HUES6 (cell line): ENCODE results near the gene SMNDC1.

Source experiments
- H3K27ac ChIP-seq: 2 replicates; pipeline ENCODE4 v1.7.0; 2013; ENCODE audit warnings: low read depth, mild to moderate bottlenecking, low read length, inconsistent platforms
- H3K27me3 ChIP-seq: 2 replicates; pipeline ENCODE4 v1.6.1; 2013; ENCODE audit warnings: low read length; ENCODE audit not compliant: control insufficient read depth, insufficient read depth
- H3K36me3 ChIP-seq: 2 replicates; pipeline ENCODE4 v1.6.1; 2013; ENCODE audit warnings: low read length; ENCODE audit not compliant: control insufficient read depth, insufficient read depth
- H3K4me1 ChIP-seq: 2 replicates; pipeline ENCODE4 v1.6.1; 2013; ENCODE audit warnings: low read length; ENCODE audit not compliant: control insufficient read depth, insufficient read depth
- H3K4me3 ChIP-seq: 2 replicates; pipeline ENCODE4 v1.5.1; 2013; ENCODE audit warnings: low read depth, low read length
- H3K9ac ChIP-seq: one replicate; pipeline ENCODE4 v1.6.1; 2013; ENCODE audit warnings: mild to moderate bottlenecking, low read length
- H3K9me3 ChIP-seq: 2 replicates; pipeline ENCODE4 v1.6.1; 2013; ENCODE audit warnings: low read depth, low read length; ENCODE audit not compliant: control insufficient read depth, insufficient read depth

SMNDC1 gene

DNA sequence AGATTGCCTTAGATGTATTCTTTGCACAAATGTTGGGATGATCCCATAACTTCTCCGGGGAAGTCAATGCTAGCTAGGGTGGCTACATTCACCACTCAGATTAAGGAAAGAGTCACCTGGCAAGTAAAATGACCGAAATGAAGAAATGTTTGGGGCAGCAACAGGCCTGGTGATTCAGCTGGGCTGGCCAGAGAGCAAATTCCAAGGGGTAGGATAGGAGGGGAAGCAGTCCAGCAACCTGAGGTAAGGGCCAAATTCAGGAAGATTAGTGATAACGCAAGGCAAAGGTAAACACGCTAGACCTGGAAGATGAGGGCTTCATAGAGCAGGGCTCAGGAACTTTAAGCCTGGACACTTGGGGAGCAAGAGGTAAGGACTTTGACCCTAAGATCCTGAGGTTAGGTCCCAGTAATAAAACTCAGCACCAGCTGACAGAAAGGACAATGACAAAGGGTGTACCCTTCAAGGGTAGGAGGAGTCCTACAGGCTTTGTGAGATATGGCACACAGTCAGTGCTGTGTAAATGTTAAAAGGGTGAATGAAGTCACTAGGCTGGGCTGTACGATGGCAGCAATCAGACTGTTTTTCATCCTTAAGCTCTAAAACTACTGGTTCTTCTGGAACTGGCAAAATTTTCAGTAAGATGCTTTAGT, 22.7 kb upstream of the SMNDC1 start:
- Histone ChIP-seq H3K9me3 (peaks cover 42% of the 10 kb centered on the region), H3K36me3 (no peaks in the 10 kb centered on the region), H3K9ac (no peak overlapping the region), H3K27ac (no peak overlapping the region), H3K27me3 (no peaks in the 10 kb centered on the region), H3K4me3 (no peak overlapping the region), H3K4me1 (no peaks in the 10 kb centered on the region)

DNA sequence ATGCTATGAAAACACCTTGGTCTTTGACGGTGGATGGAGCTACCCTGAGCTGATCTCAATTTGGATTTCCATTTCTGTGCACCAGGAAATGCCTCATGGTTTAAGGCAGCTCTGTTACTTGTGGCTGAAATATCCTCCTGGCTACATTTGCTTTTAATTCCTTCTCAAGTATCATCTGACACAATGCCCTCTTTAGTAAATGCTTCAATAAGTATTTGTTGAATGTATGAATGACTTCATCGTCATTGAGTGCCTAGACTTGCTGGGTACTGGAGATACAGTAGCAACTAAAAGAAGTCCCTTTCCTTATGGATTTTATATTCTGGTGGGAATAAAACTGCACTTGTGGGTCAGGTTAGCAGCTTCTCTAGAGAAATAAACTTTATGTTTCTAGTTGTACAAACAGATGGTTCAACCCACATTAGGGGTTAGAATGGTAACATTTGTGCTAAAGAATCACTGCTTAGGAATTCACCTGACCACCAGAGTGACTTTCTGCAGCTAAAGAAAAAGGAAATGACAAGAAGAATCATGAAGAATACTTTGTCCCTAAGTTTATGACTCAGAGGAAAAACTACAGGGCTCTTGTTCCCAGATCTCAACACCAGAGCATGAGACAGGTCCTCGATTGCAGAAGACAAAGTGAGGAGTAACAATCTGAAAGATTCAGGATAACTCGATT, 21.8 kb upstream of the SMNDC1 start:
- H3K27me3 ChIP-seq: no peaks in the 10 kb centered on the region
- H3K4me1 ChIP-seq: no peaks in the 10 kb centered on the region
- no peak overlapping the region for H3K4me3 ChIP-seq
- no peak overlapping the region for H3K27ac ChIP-seq
- no peak overlapping the region for H3K9ac ChIP-seq
- H3K9me3 ChIP-seq: peaks cover 43% of the 10 kb centered on the region
- H3K36me3 ChIP-seq: no peaks in the 10 kb centered on the region

DNA sequence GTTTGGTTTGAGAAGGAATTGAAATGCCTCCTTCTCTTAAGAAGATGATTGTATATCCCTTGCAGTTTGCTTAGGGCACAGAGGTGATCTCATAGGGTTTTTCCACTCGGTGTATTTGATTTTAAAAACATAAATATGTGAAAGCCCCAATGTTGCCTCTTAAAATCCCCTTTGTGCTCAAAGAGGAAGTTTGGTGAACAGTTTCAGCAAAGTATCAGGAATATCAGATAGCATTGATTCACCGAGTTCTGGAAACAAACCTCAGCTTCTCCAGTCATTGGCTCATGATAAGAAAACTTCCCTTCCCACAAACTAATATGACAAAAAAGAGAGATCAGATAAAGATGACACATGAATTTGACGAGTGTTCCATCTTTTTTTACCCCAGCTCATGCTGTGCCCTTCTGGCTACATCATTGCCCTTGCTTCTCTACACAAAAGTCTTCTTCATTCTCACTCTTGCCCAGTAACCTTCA, 20.1 kb upstream of the SMNDC1 start:
- Histone ChIP-seq H3K4me1 (no peaks in the 10 kb centered on the region), H3K36me3 (no peaks in the 10 kb centered on the region), H3K27me3 (no peaks in the 10 kb centered on the region), H3K9me3 (peaks cover 32% of the 10 kb centered on the region), H3K4me3 (no peak overlapping the region), H3K27ac (no peak overlapping the region), H3K9ac (no peak overlapping the region)

DNA sequence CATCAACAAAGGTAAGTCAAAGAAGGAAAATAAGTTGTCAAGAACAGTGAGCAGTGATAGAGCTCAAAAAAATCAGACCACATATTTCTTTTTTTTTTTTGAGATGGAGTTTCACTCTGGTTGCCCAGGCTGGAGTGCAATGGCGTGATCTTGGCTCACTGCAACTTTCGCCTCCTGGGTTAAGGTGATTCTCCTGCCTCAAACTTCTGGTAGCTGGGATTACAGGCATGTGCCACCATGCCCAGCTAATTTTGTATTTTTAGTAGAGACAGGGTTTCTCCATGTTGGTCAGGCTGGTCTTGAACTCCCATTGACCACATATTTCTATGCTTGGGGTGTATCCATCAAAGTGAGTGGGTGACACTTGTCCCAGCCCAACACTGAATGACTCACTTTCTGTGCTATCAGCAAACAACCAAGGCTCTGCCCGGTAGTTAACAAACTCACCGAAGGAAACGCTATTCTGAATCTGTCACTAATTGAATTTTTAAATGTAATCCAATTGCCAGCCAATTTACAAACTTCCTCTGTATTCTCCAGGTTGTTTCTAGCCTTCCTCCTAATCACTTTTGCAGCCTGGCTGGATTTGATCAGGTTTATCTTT, 19.6 kb upstream of the SMNDC1 start:
- Histone ChIP-seq H3K27me3 (no peaks in the 10 kb centered on the region), H3K4me3 (no peak overlapping the region), H3K27ac (no peak overlapping the region), H3K36me3 (no peaks in the 10 kb centered on the region), H3K9me3 (peaks cover 26% of the 10 kb centered on the region), H3K4me1 (peaks cover 4% of the 10 kb centered on the region; the same call in 1 of the 2 replicates), H3K9ac (no peak overlapping the region)

DNA sequence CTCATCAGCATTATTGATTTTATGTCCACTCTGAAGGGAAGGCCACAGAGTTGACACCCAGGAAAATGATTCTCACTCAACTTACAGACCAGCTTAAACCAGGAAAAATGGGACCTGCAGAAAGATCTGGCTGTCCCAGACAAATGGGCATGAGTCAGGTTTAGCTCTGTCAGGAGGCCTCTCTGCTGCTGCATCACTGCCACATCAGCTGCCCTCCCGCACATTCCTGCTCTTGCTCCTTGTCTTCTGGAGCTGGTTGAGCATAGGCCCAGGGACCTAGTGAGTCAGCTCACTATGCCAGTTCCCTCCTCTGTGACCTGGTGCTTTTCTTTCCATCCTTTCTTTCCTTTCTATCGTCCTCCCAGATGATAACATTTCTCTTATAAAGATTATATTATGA, 18.8 kb upstream of the SMNDC1 start:
- peaks cover 20% of the 10 kb centered on the region for H3K9me3 ChIP-seq
- peaks cover 4% of the 10 kb centered on the region; the same call in 1 of the 2 replicates for H3K4me1 ChIP-seq
- no peak overlapping the region for H3K9ac ChIP-seq
- H3K27me3 ChIP-seq: no peaks in the 10 kb centered on the region
- no peak overlapping the region for H3K4me3 ChIP-seq
- H3K36me3 ChIP-seq: no peaks in the 10 kb centered on the region
- no peak overlapping the region for H3K27ac ChIP-seq

DNA sequence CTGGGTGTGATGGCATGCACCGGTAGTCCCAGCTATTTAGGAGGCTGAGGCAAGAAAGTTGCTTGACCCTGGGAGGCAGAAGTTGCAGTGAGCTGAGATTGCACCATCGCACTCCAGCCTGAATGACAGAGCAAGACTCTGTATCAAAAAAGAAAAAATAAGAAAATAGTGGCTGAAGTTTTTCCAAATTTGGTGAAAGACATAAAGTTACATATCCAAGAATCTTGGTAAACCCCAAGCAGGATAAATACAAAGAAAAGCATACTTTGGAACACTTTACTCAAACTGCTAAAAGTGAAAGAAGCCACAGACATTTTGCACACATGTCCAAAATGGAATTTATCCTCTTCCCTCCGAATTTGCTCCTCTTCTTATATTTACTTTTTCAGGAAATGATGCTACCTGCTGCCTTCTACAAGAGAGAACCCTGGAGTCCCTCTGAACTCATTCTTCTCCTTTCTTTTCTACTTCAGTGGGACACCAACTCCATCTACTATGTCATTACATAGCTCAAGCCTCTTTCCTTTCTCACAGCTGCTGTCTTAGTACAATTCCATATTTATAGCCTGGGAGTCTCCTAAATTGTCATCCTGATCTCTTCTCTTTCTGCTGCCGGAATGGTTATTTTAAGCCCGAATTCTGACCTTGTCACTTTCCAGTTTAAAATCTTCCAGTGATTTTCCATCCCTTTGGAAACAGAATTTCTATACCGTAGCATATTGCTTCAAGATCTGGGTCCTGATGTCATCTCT, 17.3 kb upstream of the SMNDC1 start:
- H3K27me3 ChIP-seq: no peaks in the 10 kb centered on the region
- H3K9me3 ChIP-seq: peaks cover 18% of the 10 kb centered on the region; the same call in 1 of the 2 replicates
- no peaks in the 10 kb centered on the region for H3K36me3 ChIP-seq
- H3K9ac ChIP-seq: no peak overlapping the region
- peaks cover 8% of the 10 kb centered on the region; the same call in 1 of the 2 replicates for H3K4me1 ChIP-seq
- no peak overlapping the region for H3K4me3 ChIP-seq
- H3K27ac ChIP-seq: no peak overlapping the region

DNA sequence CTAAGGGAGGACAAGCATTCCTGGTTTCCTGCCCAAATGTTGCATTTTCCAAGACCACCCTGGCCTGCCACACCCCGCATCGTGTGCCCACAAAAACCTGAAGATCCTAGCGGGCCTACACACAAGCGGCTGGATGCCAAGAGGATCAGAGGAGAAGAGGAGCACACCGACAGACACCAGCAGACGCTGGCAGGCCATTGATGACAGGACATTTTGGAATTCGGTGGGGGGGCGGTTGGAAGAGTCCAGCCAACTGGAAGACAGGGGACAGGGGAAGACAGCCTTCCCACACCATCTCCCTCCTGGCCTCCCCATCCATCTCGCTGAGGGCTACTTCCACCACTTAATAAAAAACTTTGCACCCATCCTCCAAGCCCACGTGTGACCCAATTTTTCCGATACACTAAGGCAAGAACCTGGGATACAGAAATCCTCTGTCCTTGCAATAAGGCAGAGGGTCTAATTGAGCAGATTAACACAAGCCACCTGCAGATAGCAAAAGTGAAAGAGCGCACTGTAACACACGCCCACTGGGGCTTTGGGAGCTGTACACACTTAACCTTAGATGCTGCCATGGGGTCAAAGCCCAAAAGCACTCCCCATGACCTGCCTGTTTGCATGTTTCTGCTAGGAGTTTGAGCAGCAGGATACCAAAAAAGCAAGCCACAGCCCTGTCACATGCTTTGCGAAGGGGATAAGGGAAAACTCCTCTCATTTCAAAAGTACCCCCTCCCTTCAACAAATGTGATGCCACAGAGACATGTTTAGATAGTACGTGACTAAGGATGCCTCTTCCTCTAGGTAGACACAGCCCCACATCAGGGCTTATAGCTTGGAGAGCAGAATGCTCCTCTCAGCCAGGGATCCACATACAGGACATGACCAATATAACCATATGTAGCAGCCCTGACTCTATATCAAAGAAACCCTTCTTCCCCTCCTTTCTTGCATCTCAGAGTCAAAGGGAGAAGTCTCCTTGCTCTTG, 13.4 kb upstream of the SMNDC1 start:
- H3K27ac ChIP-seq: no peak overlapping the region
- H3K9me3 ChIP-seq: peaks cover 18% of the 10 kb centered on the region; the same call in 1 of the 2 replicates
- no peak overlapping the region for H3K4me3 ChIP-seq
- H3K36me3 ChIP-seq: no peaks in the 10 kb centered on the region
- no peaks in the 10 kb centered on the region for H3K27me3 ChIP-seq
- H3K4me1 ChIP-seq: peaks cover 8% of the 10 kb centered on the region; the same call in 1 of the 2 replicates
- no peak overlapping the region for H3K9ac ChIP-seq

DNA sequence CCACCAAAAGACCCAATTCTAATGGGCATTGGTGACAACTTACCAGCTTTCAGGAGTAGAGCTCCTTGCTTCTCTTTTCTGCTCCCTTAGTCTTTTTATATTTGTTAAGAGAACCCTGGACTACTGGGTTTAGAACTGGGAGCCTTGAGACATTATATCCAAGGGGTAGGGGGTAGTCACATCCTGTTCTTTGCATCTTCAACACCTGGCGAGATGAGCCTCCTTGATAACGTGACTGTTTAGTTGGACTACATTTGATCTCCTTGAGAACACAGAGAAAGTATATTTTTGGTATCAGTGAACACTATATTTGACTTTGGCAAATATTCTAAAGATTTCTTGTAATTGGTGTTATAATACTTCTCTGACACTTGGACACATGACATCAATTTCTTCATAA, 9.0 kb upstream of the SMNDC1 start:
- no peaks in the 10 kb centered on the region for H3K36me3 ChIP-seq
- H3K9ac ChIP-seq: no peak overlapping the region
- no peak overlapping the region for H3K27ac ChIP-seq
- H3K4me3 ChIP-seq: no peak overlapping the region
- peaks cover 10% of the 10 kb centered on the region for H3K4me1 ChIP-seq
- no peaks in the 10 kb centered on the region for H3K9me3 ChIP-seq
- no peaks in the 10 kb centered on the region for H3K27me3 ChIP-seq

DNA sequence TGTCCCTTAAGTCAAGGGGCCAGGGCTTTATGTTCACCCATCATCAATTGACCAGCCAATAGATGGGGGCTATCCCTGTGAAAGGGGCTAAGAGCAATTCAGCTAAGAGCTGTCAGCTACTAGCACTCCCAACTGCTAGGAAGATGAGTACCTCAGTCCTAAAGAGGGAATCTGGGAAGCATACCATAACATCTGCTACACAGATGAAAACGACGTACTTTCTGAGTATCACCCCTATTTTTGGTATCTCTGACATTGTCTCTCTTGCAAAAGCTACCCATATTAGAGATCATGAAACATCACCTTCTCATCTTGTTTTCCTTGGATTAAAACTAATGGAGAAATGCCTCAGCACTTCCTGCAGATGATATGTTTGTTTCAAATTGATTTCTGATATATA, 7.5 kb upstream of the SMNDC1 start:
- H3K9ac ChIP-seq: no peak overlapping the region
- H3K4me3 ChIP-seq: no peak overlapping the region
- H3K27me3 ChIP-seq: no peaks in the 10 kb centered on the region
- H3K9me3 ChIP-seq: no peaks in the 10 kb centered on the region
- H3K4me1 ChIP-seq: peaks cover 6% of the 10 kb centered on the region
- H3K36me3 ChIP-seq: no peaks in the 10 kb centered on the region
- H3K27ac ChIP-seq: no peak overlapping the region

DNA sequence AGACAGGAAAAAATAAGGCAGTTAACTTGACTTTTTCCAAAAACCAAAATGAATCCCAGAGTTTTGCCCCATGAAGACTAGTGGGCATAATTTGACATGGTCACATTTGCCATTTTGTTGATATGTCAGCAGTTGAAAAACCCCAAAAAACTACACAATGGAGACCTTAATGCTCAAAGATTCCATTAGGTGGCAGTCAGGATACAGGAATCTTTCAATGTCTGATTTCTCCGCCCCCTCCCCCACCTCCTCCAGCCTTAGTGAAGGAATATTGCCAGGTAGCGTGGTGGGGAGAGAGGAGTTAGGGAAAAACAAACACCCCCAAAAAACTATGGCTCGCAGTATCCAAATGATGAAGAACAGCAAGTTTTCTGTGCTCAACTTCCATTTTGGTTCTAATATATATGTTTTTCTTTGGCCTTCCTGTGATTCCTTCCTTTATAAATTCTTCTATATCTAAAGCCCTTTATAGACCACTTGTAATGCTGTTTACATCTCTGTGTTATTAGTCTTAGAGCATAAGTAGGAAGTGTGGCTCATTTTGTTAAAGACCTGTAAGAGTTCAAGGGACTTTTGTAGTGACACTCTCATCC, 6.7 kb upstream of the SMNDC1 start:
- no peak overlapping the region for H3K4me3 ChIP-seq
- H3K4me1 ChIP-seq: peaks cover 6% of the 10 kb centered on the region
- H3K9me3 ChIP-seq: no peaks in the 10 kb centered on the region
- H3K9ac ChIP-seq: no peak overlapping the region
- no peaks in the 10 kb centered on the region for H3K36me3 ChIP-seq
- no peaks in the 10 kb centered on the region for H3K27me3 ChIP-seq
- no peak overlapping the region for H3K27ac ChIP-seq
